Measurements from ENCODE around the gene EVI5. TPM values are rescaled to one million over a fixed set of nuclear protein-coding genes. Genes with fewer than 3 reads are reported as not detected.
"Not testable (repeated sequence)": the region's sequence is repeated elsewhere in the genome, so short reads cannot be mapped to it uniquely, and the experiment has no call there.

The EVI5 gene
- total RNA-seq, 4 donors from 2014 or later, result 13.6 to 21.6 (median 14.8) TPM

DNA sequence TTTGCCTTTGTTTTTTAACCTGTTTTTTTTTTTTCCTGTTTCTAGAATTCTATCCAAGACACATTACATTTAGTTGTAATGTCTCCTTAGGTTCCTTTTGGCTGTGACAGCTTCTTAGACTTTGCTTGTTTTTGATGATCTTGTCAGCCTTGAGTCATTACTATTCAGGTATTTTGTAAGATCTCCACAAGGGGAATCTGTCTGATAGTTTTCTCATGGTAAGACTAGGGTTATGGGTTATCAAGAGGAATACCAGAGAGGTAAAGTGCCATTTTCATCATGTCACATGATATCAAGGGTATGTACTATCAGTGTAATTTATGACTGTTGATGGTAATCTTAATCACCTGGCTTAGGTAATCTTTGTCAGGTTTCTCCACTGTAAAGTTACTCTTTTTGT, 199.1 kb downstream of the EVI5 start:
- no peaks in the 10 kb centered on the region for H3K9me3 ChIP-seq
- no peak overlapping the region for H3K4me3 ChIP-seq
- H3K4me1 ChIP-seq, result no peaks in the 10 kb centered on the region
- H3K27ac ChIP-seq, result no peak overlapping the region
- TF ChIP-seq EP300 (IDR thresholded peaks at IDR 0.05) (no peak), POLR2AphosphoS5 (IDR thresholded peaks at IDR 0.05) (no peak), POLR2A (IDR thresholded peaks at IDR 0.05) (no peak)
- TF ChIP-seq, protein P1, sequence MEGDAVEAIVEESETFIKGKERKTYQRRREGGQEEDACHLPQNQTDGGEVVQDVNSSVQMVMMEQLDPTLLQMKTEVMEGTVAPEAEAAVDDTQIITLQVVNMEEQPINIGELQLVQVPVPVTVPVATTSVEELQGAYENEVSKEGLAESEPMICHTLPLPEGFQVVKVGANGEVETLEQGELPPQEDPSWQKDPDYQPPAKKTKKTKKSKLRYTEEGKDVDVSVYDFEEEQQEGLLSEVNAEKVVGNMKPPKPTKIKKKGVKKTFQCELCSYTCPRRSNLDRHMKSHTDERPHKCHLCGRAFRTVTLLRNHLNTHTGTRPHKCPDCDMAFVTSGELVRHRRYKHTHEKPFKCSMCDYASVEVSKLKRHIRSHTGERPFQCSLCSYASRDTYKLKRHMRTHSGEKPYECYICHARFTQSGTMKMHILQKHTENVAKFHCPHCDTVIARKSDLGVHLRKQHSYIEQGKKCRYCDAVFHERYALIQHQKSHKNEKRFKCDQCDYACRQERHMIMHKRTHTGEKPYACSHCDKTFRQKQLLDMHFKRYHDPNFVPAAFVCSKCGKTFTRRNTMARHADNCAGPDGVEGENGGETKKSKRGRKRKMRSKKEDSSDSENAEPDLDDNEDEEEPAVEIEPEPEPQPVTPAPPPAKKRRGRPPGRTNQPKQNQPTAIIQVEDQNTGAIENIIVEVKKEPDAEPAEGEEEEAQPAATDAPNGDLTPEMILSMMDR (IDR thresholded peaks at IDR 0.05), result no peak
- peaks cover 18% of the 10 kb centered on the region for H3K36me3 ChIP-seq
- DNase-seq (ENCODE audit: low spot score in 2 of 2), result no peak
- H3K27me3 ChIP-seq, result no peaks in the 10 kb centered on the region

DNA sequence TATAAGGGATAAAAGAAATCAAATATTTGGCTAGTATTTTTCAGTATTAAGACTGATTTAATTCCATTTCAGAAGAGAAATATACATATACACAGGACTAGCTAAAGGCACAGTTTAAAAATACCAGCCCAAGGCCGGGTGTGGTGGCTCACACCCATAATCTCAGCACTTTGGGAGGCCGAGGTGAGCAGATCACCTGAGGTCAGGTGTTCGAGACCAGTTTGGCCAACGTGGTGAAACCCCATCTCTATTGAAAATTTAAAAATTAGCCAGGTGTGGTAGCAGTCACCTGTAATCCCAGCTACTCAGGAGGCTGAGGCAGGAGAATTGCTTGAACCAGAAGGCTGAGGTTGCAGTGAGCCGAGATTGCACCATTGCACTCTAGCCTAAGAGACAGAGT, 200.1 kb downstream of the EVI5 start:
- peaks cover 18% of the 10 kb centered on the region for H3K36me3 ChIP-seq
- H3K4me3 ChIP-seq; H3K27me3 ChIP-seq; DNase-seq (ENCODE audit: low spot score in 2 of 2); H3K9me3 ChIP-seq; H3K27ac ChIP-seq; H3K4me1 ChIP-seq: not testable (repeated sequence)
- 93% methylated on average over 5 of the region's 5 CpGs for WGBS

DNA sequence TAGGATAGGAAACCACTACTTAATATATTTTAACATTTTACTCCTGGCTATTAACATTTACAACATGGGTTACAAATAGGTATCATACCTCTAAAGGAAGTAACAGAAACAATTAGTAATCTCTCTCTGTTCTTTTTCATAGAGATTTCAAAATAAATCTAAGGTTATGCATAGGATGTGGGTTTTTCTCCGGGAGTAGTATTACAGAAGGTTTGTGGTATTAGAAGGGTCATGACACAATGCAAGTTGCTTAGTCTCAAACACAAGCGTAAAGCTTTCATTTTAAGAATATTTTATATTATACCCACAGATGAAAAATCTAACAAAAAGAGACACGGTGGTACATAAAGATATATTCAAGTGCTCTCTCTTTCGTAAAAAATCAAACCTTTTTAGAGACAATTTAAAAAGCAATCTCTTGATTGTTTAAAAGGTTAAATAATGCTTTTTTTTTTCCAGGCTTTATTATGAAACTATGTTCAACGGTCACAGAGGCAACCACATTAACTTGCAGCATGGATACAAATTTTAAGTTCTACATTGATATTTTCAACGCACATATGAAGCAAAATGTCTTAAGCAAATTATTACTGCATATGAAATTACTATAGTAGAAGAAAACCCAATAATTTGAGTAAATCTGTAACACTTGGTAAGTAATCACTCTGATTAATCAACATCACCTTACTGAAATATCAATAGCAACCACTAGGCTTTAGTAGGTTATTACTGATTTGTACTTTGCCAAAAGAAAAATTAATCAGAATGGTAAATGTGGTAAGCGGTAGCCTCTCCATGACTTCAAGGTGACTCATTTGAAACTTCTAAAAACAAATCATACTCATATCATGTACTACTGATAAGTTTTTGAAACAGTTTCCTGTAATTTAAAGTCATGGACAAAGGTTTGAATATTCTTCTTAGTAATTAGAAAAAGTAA, 200.8 kb downstream of the EVI5 start:
- DNase-seq (ENCODE audit: low spot score in 2 of 2), result no peak
- TF ChIP-seq POLR2A (IDR thresholded peaks at IDR 0.05) (no peak), EP300 (IDR thresholded peaks at IDR 0.05) (no peak), POLR2AphosphoS5 (IDR thresholded peaks at IDR 0.05) (no peak)
- TF ChIP-seq, protein P1 (IDR thresholded peaks at IDR 0.05), result no peak
- no peaks in the 10 kb centered on the region for H3K9me3 ChIP-seq
- no peaks in the 10 kb centered on the region for H3K27me3 ChIP-seq
- H3K4me1 ChIP-seq, result no peaks in the 10 kb centered on the region
- H3K4me3 ChIP-seq, result no peak overlapping the region
- H3K36me3 ChIP-seq, result peaks cover 14% of the 10 kb centered on the region
- WGBS, result 82% methylated on average over 7 of the region's 7 CpGs
- H3K27ac ChIP-seq, result no peak overlapping the region

DNA sequence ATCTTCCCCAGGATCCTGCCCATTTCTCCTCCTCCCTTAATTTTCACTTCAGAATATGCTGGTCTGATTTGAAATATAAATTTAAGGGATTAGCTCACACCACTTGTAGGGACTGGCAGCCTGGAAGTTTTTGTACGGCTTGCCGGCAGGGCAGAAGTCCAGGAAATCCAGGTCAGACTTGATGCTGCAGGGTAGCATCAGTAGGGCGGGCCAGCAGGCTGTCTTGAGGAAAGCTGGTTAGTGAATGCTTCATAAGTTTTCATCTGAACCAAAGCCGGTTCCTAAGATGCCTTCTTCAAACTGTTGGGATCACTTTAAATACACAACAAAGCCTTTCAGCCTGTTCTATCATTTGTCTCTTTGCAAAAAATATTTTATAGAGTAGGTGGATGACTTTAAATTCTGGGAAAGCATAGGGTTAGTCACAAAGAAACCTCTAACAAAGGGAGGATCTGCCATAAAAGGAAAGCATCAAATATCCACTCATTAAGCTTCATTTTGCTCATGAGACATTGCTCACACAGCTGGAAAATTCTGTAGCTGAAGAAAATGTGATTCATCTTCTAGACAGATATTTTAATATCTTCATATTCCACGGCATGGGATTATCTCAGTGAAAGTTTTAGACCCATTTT, 207.5 kb downstream of the EVI5 start:
- peaks cover 6% of the 10 kb centered on the region for H3K36me3 ChIP-seq
- H3K4me3 ChIP-seq, result no peak overlapping the region
- no peaks in the 10 kb centered on the region for H3K9me3 ChIP-seq
- H3K4me1 ChIP-seq, result peaks cover 7% of the 10 kb centered on the region
- H3K27me3 ChIP-seq, result no peaks in the 10 kb centered on the region
- 47% methylated on average over 5 of the region's 5 CpGs for WGBS
- no peak for TF ChIP-seq POLR2A (IDR thresholded peaks at IDR 0.05)
- no peak for TF ChIP-seq EP300 (IDR thresholded peaks at IDR 0.05)
- TF ChIP-seq, protein P1 (IDR thresholded peaks at IDR 0.05), result no peak
- TF ChIP-seq POLR2AphosphoS5 (IDR thresholded peaks at IDR 0.05), result no peak
- H3K27ac ChIP-seq, result no peak overlapping the region
- DNase-seq (ENCODE audit: low spot score in 2 of 2), result no peak

DNA sequence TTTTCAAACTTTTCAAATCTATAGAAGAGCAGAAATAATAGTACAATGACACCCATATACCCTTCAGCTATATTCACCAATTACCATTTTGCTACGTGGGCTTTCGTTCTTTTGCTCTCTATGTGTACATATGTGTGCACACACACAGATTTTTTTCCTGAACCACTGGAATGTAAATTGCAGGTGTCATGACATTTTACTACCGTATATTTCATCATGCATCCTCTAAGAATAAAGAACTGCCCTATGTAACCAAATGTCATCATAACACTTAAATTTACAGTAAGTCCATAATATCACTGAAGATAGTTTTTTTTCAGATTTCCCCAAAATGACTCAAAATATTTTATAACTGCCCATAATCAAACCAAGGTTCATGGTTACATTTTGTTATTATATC, 209.8 kb downstream of the EVI5 start:
- peaks cover 7% of the 10 kb centered on the region for H3K4me1 ChIP-seq

More for the DNA sequence above, 209.8 kb downstream of the EVI5 start:
- H3K36me3 ChIP-seq, result no peaks in the 10 kb centered on the region
- WGBS, result 90% methylated on average over 3 of the region's 3 CpGs
- DNase-seq (ENCODE audit: low spot score in 2 of 2), result no peak
- no peaks in the 10 kb centered on the region for H3K27me3 ChIP-seq
- TF ChIP-seq, protein P1 (IDR thresholded peaks at IDR 0.05), result no peak
- TF ChIP-seq POLR2A (IDR thresholded peaks at IDR 0.05) (no peak), POLR2AphosphoS5 (IDR thresholded peaks at IDR 0.05) (no peak), EP300 (IDR thresholded peaks at IDR 0.05) (no peak)
- H3K9me3 ChIP-seq, result no peaks in the 10 kb centered on the region
- H3K4me3 ChIP-seq, result no peak overlapping the region
- no peak overlapping the region for H3K27ac ChIP-seq
